Ovary (tissue), 9 donors: Measurements from ENCODE around the gene HSPA8. TPM values are rescaled to one million over a fixed set of nuclear protein-coding genes. Genes with fewer than 3 reads are reported as not detected.
"Not testable (repeated sequence)": the region's sequence is repeated elsewhere in the genome, so short reads cannot be mapped to it uniquely, and the experiment has no call there.

ENCODE experiments used
- DNase-seq, 5 donors: peaks; one replicate each; pipeline ENCODE4 v3.0.0-alpha.2; 2019 to 2020
- H3K27ac ChIP-seq, 2 donors: fragments of 200-600 bp; one replicate each; pipeline versions ENCODE4 v1.5.1 to v1.8.0; 2019 to 2022
- H3K27me3 ChIP-seq: fragments of 200-600 bp; one replicate; pipeline ENCODE4 v1.8.0; 2022
- H3K36me3 ChIP-seq: fragments of 200-600 bp; sonication (generic); one replicate; pipeline ENCODE4 v1.5.1; 2019
- H3K4me1 ChIP-seq: one replicate; pipeline ENCODE4 v1.8.1; 2013; ENCODE audit warnings: mild to moderate bottlenecking, moderate library complexity; ENCODE audit not compliant: insufficient read depth
- H3K4me3 ChIP-seq: fragments of 200-600 bp; sonication (generic); one replicate; pipeline ENCODE4 v1.5.1; 2017
- H3K9me3 ChIP-seq, 2 donors: fragments of 200-600 bp in 1 of 2; sonication (generic) in 1 of 2; one replicate each; pipeline versions ENCODE4 v1.5.1 to v1.8.1; 2013 to 2019; ENCODE audit warnings: mild to moderate bottlenecking in 1 of 2, moderate library complexity in 1 of 2
- CTCF ChIP-seq, 3 donors: fragments of 450-650 bp in 2 of 3; fragments of 200-600 bp in 1 of 3; IDR thresholded peaks; one replicate each; pipeline versions ENCODE4 v1.5.1 to v1.8.0; 2016 to 2022; ENCODE audit warnings: antibody characterized with exemption in 3 of 3, mild to moderate bottlenecking in 1 of 3
- EP300 ChIP-seq: sonication (generic); formaldehyde crosslinking; IDR thresholded peaks from one replicate; pipeline ENCODE4 v1.6.1; 2017; ENCODE audit warnings: antibody characterized with exemption
- POLR2A ChIP-seq: fragments of 450-650 bp; IDR thresholded peaks from one replicate; pipeline ENCODE4 v1.6.1; 2017; ENCODE audit warnings: antibody characterized with exemption, mild to moderate bottlenecking, moderate library complexity
- WGBS, 3 donors: extraction: QIAGEN DNeasy Blood & Tissue Kit in 1 of 3; methylation state at CpG; one replicate each; pipeline versions ENCODE4 v1.1.5 to v1.1.7; 2013 to 2017; 5-methylcytosine and 5-hydroxymethylcytosine counted together
- intact Hi-C, 4 donors: fragments of 100-400 bp; cut with DNase I; formaldehyde crosslinking; loops; one replicate each; pipeline versions ENCODE4 v1.11.0 to v1.15.1; 2022 to 2023
- polyA plus RNA-seq, 2 donors: library from polyadenylated mRNA; stranded (reverse); fragments of 200-250 nt in 1 of 2; fragments of 350-450 nt in 1 of 2; fragmentation: Illumina TruSeq in 1 of 2; extraction: RNeasy Lipid Tissue Mini Kit (QIAGEN cat#74804) in 1 of 2; gene quantifications; one replicate each; pipeline ENCODE4 v1.2.3, GENCODE V29; 2013 to 2014
- total RNA-seq, 7 donors: library from RNA; depleted of rRNA in 2 of 7; stranded (reverse); fragments of >200 nt in 2 of 7; fragmentation: NEBNext Ultra II Directional in 3 of 7; extraction: Animal tissue kit (Norgen Biotek cat#: 25700) in 3 of 7; gene quantifications; one replicate each; pipeline versions ENCODE4 v1.1.0 to v1.2.4, GENCODE V29; 2016 to 2023
- donor health status: DM: no; HTN: no; CAD: no; lungs with moderate emphysema.
- donor health status: DM: no; HTN: no; CAD: no.
- donor health status: Bipolar disorder and iron deficiency.
- donor health status: DM: yes; HTN: yes; CAD: no.
- donor health status: DM: no; HTN: no; CAD: no.
- donor health status: DM: yes; HTN: yes; CAD: no.

Gene HSPA8
- total and polyA plus RNA-seq, 9 donors: 289 to 1,795 (median 747) TPM

DNA sequence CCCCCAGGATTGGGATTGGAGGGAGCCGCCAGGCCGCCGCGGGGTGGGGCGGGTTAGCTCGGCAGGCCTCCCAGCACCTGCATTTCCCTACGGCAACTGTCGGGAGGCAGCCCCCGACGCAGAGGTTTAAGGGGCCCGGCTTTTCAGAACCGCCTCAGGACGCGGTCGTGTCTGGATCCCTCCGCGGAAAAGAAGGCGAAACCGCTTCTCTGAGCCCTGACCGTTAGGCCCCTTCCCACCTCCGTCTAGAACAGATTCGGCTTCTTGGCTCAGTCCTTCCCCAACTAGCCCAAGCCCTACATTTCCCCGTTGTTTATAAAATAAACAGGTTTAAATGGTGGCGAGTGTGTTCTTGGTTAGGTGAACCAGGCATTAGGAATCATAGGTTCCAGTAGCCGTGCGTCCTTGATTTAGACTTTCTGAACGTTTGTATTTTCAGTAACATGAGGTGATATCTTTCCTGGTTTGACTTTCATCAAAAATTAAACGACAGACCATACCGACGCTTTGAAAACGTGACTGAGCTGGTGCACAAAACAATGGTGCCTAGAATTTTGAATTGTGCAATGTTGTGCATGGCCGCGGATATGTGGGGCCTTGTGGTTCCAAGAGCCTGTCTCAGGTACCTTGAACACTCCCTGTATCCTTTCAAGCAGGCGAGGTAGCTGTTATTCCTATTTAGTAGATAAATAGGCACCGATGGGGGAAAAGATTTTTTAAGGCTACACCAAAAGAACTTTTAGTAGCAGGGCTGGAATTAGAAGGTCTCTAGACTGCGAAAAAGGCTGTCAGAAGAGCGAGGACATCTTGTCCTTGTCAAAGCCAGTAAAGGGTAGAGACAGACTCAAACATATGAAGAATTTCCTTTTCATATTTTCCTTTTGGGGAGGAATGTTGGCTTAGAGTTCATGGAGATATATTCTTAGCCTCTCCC, 1.2 kb upstream of the HSPA8 start:
- DNase-seq: peak in 3 of 5 donors; percentile 41 to 68 (median 45)
- Histone ChIP-seq H3K4me1 (peaks cover 8% of the 10 kb centered on the region), H3K27ac (peak overlapping the region; percentile 95 to 96), H3K27me3 (no peaks in the 10 kb centered on the region), H3K9me3 (no peaks in the 10 kb centered on the region), H3K4me3 (peak overlapping the region; percentile 89), H3K36me3 (no peaks in the 10 kb centered on the region)
- intact Hi-C loops: loop anchor here in 1 of 4 donors (5.0 to 10.0 kb wide), 2 partner anchors 39 to 858 kb away; no protein-coding TSS in a partner anchor
- no peak for TF ChIP-seq EP300
- peak in 1 of 3 donors; percentile 22 for TF ChIP-seq CTCF (IDR thresholded peaks at IDR 0.05)
- peak; percentile 2 for TF ChIP-seq POLR2A
- WGBS, 3 donors: 1 to 3% (median 2%) methylated on average over 37 of the region's 37 CpGs

- Histone ChIP-seq H3K27me3 (no peaks in the 10 kb centered on the region), H3K4me3 (peak overlapping the region; percentile 89), H3K4me1 (peaks cover 8% of the 10 kb centered on the region), H3K9me3 (no peaks in the 10 kb centered on the region), H3K36me3 (no peaks in the 10 kb centered on the region), H3K27ac (peak overlapping the region; percentile 95 to 96)
- TF ChIP-seq EP300 (no peak), POLR2A (peak; percentile 93), CTCF (IDR thresholded peaks at IDR 0.05) (no peak)
- 0 to 1% (median 0%) methylated on average over 62 to 63 of the region's 63 CpGs for WGBS, 3 donors
- intact Hi-C loops: loop anchor here in 1 of 4 donors (5.0 to 10.0 kb wide), 2 partner anchors 40 to 858 kb away; no protein-coding TSS in a partner anchor
- DNase-seq: peak; percentile 98 to 99 (median 99)
Measured at GRCh38 chr11:123062158-123062891, 389 bp upstream of the HSPA8 start.

- TF ChIP-seq POLR2A: no peak
- no peak for TF ChIP-seq CTCF (IDR thresholded peaks at IDR 0.05)
- no peak for TF ChIP-seq EP300
- no peak for DNase-seq
- Histone ChIP-seq H3K27me3 (no peaks in the 10 kb centered on the region), H3K27ac (peak overlapping the region in 1 of 2 donors; percentile 95), H3K36me3 (no peaks in the 10 kb centered on the region), H3K9me3 (no peaks in the 10 kb centered on the region), H3K4me1 (peaks cover 8% of the 10 kb centered on the region), H3K4me3 (peak overlapping the region; percentile 89)
- intact Hi-C loops: loop anchor here in 1 of 4 donors (5.0 to 10.0 kb wide), 2 partner anchors 42 to 856 kb away; no protein-coding TSS in a partner anchor
- 1 to 4% (median 3%) methylated on average over 8 of the region's 8 CpGs for WGBS, 3 donors
Measured at GRCh38 chr11:123060277-123061000, 1.5 kb downstream of the HSPA8 start.

- not testable (repeated sequence) for H3K4me1 ChIP-seq, DNase-seq, H3K27me3 ChIP-seq, H3K9me3 ChIP-seq, H3K36me3 ChIP-seq, H3K27ac ChIP-seq
- 15 to 30% (median 17%) methylated on average over 18 of the region's 18 CpGs for WGBS, 3 donors
- peak overlapping the region; percentile 89 for H3K4me3 ChIP-seq
- intact Hi-C loops: loop anchor here in 1 of 4 donors (10.0 kb wide), 1 partner anchor 194 kb away; no protein-coding TSS in a partner anchor
Measured at GRCh38 chr11:123059041-123059920, 2.7 kb downstream of the HSPA8 start.
